DND-41 (cell line): Measurements from ENCODE around the gene CCDC201.
"Not testable (repeated sequence)": the region's sequence is repeated elsewhere in the genome, so short reads cannot be mapped to it uniquely, and the experiment has no call there.

Source experiments
- ATAC-seq: fragments of 200-7000 bp; cut with Tn5 transposase; 3 replicates; pipeline ENCODE4 v1.9.1; 2021; ENCODE audit warnings: low read depth; ENCODE audit not compliant: insufficient read depth
- DNase-seq: peaks from one replicate; pipeline ENCODE4 v3.0.0-alpha.2; 2020
- H2AFZ ChIP-seq: 2 replicates; pipeline ENCODE4 v1.6.0; 2012; ENCODE audit warnings: low read depth, low read length
- H3K27ac ChIP-seq: 2 replicates; pipeline ENCODE4 v1.5.1; 2012; ENCODE audit warnings: low read length, inconsistent platforms
- H3K27me3 ChIP-seq: fragments of 200-600 bp; sonication (generic); 2 replicates; pipeline ENCODE4 v1.6.0; 2012; ENCODE audit warnings: low read length, mild to moderate bottlenecking, inconsistent platforms; ENCODE audit not compliant: insufficient read depth, poor library complexity
- H3K36me3 ChIP-seq: 2 replicates; pipeline ENCODE4 v1.5.1; 2012; ENCODE audit warnings: low read length, inconsistent platforms; ENCODE audit not compliant: insufficient read depth
- H3K4me1 ChIP-seq: 2 replicates; pipeline ENCODE4 v1.5.1; 2012; ENCODE audit warnings: mild to moderate bottlenecking, low read length; ENCODE audit not compliant: insufficient read depth
- H3K4me2 ChIP-seq: 2 replicates; pipeline ENCODE4 v1.6.0; 2012; ENCODE audit warnings: mild to moderate bottlenecking, moderate library complexity, low read length, inconsistent platforms; ENCODE audit not compliant: insufficient read depth
- H3K4me3 ChIP-seq, 2 experiments: fragments of 200-600 bp in 1 of 2; shearing (Covaris generic) in 1 of 2; 2 replicates each; pipeline ENCODE4 v1.5.1; 2012 to 2016; ENCODE audit warnings: inconsistent platforms in 2 of 2, low read length in 2 of 2, mild to moderate bottlenecking in 2 of 2, low read depth in 1 of 2, moderate library complexity in 1 of 2
- H3K79me2 ChIP-seq: 2 replicates; pipeline ENCODE4 v1.6.0; 2012; ENCODE audit warnings: low read length, inconsistent platforms; ENCODE audit not compliant: insufficient read depth
- H3K9ac ChIP-seq: 2 replicates; pipeline ENCODE4 v1.6.0; 2012; ENCODE audit warnings: low read depth, mild to moderate bottlenecking, inconsistent platforms, low read length, moderate library complexity
- H3K9me3 ChIP-seq: 2 replicates; pipeline ENCODE4 v1.5.1; 2012; ENCODE audit warnings: low read length, moderate library complexity, mild to moderate bottlenecking, inconsistent platforms; ENCODE audit not compliant: insufficient read depth, severe bottlenecking
- H4K20me1 ChIP-seq: 2 replicates; pipeline ENCODE4 v1.6.0; 2012; ENCODE audit warnings: low read length; ENCODE audit not compliant: insufficient read depth

Gene CCDC201

GRCh38 chr7:45826550-45826949 is 46.3 kb downstream of the CCDC201 start:
- not testable (repeated sequence) for H3K79me2 ChIP-seq, H3K36me3 ChIP-seq, H4K20me1 ChIP-seq, H3K9me3 ChIP-seq, H3K27me3 ChIP-seq, DNase-seq, H3K9ac ChIP-seq, H3K4me2 ChIP-seq, H2AFZ ChIP-seq, H3K27ac ChIP-seq, H3K4me3 ChIP-seq, H3K4me1 ChIP-seq, ATAC-seq

GRCh38 chr7:45818763-45819162 is 54.1 kb downstream of the CCDC201 start:
- H3K4me2 ChIP-seq, H2AFZ ChIP-seq, H3K4me3 ChIP-seq, DNase-seq, H4K20me1 ChIP-seq, H3K9me3 ChIP-seq, H3K36me3 ChIP-seq, H3K9ac ChIP-seq, ATAC-seq, H3K27ac ChIP-seq, H3K4me1 ChIP-seq, H3K79me2 ChIP-seq, H3K27me3 ChIP-seq: not testable (repeated sequence)

GRCh38 chr7:45817913-45818312 is 55.0 kb downstream of the CCDC201 start:
- H3K9me3 ChIP-seq, H3K4me3 ChIP-seq, H3K36me3 ChIP-seq, H3K79me2 ChIP-seq, H3K27me3 ChIP-seq, H4K20me1 ChIP-seq, H2AFZ ChIP-seq, ATAC-seq, H3K27ac ChIP-seq, H3K4me1 ChIP-seq, H3K9ac ChIP-seq, H3K4me2 ChIP-seq, DNase-seq: not testable (repeated sequence)

GRCh38 chr7:45817016-45817415 is 55.9 kb downstream of the CCDC201 start:
- ATAC-seq, H3K4me1 ChIP-seq, H3K9me3 ChIP-seq, H2AFZ ChIP-seq, H3K79me2 ChIP-seq, H4K20me1 ChIP-seq, H3K4me3 ChIP-seq, DNase-seq, H3K27me3 ChIP-seq, H3K36me3 ChIP-seq, H3K4me2 ChIP-seq, H3K27ac ChIP-seq, H3K9ac ChIP-seq: not testable (repeated sequence)

- not testable (repeated sequence) for H3K4me3 ChIP-seq, H2AFZ ChIP-seq, H3K36me3 ChIP-seq, H3K9me3 ChIP-seq, ATAC-seq, H3K4me2 ChIP-seq, H4K20me1 ChIP-seq, H3K79me2 ChIP-seq, H3K27ac ChIP-seq, DNase-seq, H3K27me3 ChIP-seq, H3K4me1 ChIP-seq, H3K9ac ChIP-seq
Observed at GRCh38 chr7:45814216-45815118, 58.4 kb downstream of the CCDC201 start.

DNA sequence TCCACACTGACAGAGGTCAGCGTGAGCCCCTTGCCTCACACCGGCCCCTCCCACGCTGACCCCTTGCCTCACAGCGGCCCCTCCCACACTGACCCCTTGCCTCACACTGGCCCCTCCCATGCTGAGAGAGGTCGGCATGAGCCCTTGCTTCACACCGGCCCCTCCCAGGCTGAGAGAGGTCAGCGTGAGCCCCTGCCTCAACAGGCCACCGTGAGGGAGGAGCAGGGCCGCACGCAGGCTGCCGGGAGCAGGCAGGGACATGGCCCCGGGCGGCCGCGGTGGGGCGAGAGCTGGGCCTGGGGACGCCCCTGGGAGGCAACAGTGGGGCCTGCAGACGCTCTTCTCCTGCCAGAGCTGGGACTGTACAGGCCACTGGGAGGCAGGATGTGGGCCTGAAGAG is 59.1 kb downstream of the CCDC201 start:
- not testable (repeated sequence) for H3K27me3 ChIP-seq, H3K4me1 ChIP-seq, ATAC-seq, H3K4me2 ChIP-seq, H4K20me1 ChIP-seq, H3K4me3 ChIP-seq, H3K36me3 ChIP-seq, DNase-seq, H3K9me3 ChIP-seq, H3K79me2 ChIP-seq, H3K27ac ChIP-seq, H3K9ac ChIP-seq, H2AFZ ChIP-seq
